Measurements from ENCODE around the gene DYSF.

Gene DYSF

DNA sequence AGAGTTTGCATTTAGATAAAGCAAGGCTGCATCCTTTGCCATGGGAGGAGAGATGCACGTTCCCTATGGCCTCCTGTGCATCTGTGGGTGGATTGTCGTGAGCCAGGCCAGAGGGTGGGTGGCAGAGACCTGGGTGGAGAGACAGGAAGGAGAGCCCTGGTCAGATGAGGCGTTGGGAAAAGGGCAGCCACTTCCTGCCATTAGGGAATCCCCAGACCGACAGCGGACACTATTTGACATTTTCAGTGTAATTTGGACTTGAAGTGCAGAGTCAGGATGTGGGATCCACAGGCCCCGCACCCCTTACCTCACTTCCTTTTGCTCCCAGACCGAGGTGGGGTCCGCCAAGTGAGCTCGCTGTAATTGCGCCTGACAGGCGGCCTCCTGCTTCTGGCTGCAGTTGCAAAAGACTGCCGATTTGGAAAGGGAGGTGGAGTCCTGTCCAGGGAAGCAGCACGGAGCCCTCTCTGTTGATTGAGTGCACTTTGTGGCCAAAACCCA lies 150.0 kb downstream of the DYSF start:
- H3K4me3 Mint-ChIP-seq, result no peak overlapping the region

DNA sequence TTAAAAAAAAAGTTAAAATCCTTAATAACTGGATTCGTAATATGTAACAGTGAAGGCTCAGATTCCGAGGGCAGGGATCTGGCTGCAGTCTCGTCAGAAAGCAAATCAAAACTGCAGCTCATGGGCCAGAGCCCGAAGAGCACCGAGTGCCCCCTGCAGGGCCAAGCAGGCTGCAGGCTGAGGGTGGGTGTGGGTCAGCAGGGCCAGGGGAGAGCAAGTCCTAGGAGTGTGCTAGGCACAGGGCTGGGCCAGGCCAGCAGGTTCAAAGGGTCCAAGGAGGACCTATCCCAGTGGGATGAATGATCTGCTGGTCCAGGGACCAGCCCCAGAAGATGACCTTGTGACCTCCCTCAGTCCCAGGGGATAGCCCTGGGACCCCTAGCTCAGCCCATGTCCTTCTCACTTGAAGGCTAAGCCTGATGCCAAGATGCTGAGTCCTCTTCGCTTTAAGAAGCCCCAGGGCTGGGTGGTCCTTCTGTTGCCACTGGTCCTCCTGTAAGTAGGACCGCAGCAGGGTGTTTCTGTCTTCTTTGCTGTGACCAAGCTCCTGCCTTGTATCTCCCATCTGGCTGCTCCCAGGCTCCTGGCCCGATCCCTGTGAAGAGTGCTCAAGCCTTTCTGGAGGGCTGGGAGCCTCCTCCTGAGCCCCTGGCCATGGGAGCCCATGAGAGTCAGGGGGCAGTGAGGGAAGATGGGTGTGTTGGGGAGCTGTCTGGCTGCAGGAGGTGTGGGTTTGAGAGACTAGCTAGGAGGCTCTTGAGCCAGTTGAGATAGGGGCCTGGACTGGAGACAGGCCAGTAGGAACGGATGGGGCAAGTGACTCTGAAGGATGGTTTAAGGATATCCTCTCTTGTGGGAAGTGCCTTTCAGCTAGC lies 150.7 kb downstream of the DYSF start:
- Mint-ChIP-seq H3K36me3 (ENCODE audit: low read depth) (no peaks in the 10 kb centered on the region), H3K4me3 (no peak overlapping the region), H3K4me1 (ENCODE audit: low read depth) (peaks cover 10% of the 10 kb centered on the region), H3K9me3 (no peaks in the 10 kb centered on the region), H3K27me3 (peaks cover 11% of the 10 kb centered on the region), H3K27ac (no peak overlapping the region)

More for the DNA sequence above, 150.0 kb downstream of the DYSF start:
- Mint-ChIP-seq H3K36me3 (ENCODE audit: low read depth) (no peaks in the 10 kb centered on the region), H3K4me1 (ENCODE audit: low read depth) (peaks cover 10% of the 10 kb centered on the region), H3K27ac (no peak overlapping the region), H3K9me3 (no peaks in the 10 kb centered on the region), H3K27me3 (peaks cover 11% of the 10 kb centered on the region)

DNA sequence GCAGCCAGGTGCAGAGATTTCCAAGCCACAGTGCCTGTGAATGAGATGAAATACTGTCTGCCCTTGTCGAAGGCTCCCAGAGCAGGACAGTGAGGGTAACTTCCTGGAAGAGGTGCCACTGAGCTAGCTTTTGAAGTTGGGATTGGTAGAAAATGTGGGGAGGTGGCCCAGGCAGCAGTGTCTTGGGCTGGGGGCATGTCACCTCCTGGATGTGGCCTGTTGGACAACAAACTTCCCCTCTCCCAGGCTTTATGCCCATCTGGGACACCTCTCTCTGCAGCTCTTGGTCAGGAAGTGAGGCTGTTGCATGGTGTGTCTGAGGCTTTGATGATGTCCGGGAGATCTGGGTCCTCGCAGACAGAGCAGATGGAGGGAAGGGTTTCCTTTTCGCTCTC lies 151.4 kb downstream of the DYSF start:
- Mint-ChIP-seq H3K27ac (no peak overlapping the region), H3K36me3 (ENCODE audit: low read depth) (no peaks in the 10 kb centered on the region), H3K9me3 (no peaks in the 10 kb centered on the region), H3K4me1 (ENCODE audit: low read depth) (peaks cover 10% of the 10 kb centered on the region), H3K4me3 (no peak overlapping the region), H3K27me3 (peaks cover 8% of the 10 kb centered on the region)

DNA sequence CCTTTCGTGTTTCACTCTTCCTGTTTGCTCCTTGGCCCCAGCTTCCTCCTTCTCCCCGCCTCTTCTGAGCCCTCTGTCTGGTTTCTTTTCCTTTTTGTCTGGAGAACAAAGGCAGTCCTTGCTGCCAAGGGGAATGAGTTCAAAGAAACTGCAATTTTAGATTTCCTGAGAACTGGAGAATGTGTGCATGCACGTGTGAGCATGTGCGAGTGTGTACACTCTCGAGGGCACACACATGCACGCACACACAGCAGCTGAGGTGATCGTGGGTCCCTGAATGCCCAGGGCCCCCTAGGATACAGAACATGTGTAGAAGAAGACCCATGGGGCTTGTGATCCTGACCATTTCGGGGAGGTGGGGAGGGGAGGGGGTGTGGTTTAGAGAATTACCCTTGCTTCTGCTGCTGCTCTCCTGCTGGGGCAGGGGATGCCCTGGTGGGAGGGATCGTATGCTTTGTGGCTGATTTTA lies 151.8 kb downstream of the DYSF start:
- Mint-ChIP-seq H3K27ac (no peak overlapping the region), H3K4me1 (ENCODE audit: low read depth) (peaks cover 10% of the 10 kb centered on the region), H3K9me3 (no peaks in the 10 kb centered on the region), H3K4me3 (no peak overlapping the region), H3K27me3 (peaks cover 8% of the 10 kb centered on the region), H3K36me3 (ENCODE audit: low read depth) (no peaks in the 10 kb centered on the region)

GRCh38 chr2:71605781-71606241 lies 152.4 kb downstream of the DYSF start:
- Mint-ChIP-seq H3K9me3 (no peaks in the 10 kb centered on the region), H3K4me1 (ENCODE audit: low read depth) (peaks cover 10% of the 10 kb centered on the region), H3K4me3 (no peak overlapping the region), H3K27ac (no peak overlapping the region), H3K36me3 (ENCODE audit: low read depth) (no peaks in the 10 kb centered on the region), H3K27me3 (peaks cover 8% of the 10 kb centered on the region)

- no peaks in the 10 kb centered on the region for H3K36me3 Mint-ChIP-seq (ENCODE audit: low read depth)
These were observed 152.9 kb downstream of the DYSF start for GRCh38 chr2:71606244-71606643.

DNA sequence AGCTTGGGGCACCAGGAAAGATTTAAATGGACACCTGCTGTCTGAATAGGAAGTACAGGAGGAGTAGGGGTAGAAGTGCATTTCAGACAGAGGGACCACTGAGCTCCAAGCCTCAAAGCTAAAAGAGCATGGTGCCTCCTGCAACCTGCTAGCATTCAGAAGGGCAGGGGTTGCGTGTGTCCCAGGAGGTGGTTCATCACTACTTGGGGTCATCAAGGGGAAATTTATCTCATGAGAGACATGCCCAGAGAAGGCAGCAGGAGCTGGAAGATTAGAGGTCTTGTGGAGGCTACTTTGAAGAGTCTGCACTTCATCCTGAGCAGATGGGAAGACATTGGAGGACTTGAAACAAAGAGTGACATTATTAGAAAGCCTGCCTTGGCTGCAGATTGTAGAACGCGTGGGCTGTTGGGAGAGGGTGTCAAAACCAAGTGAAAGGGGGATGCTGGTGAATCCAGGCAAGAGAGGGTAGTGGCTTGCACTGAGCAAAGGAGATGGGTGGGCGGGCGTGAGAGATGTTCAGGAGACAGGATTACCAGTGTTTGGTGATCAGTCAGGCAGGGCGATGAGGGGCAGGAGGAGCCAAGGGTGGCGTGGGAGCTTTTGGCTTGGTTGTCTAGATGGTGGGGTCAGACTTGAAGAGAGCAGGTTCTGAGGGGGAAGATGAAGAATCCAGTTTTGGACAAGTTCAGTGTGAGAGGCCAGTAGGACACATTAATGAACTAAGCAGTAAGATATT lies 154.0 kb downstream of the DYSF start:
- Mint-ChIP-seq H3K9me3 (no peaks in the 10 kb centered on the region), H3K36me3 (ENCODE audit: low read depth) (no peaks in the 10 kb centered on the region), H3K27me3 (peaks cover 8% of the 10 kb centered on the region), H3K27ac (no peak overlapping the region), H3K4me3 (no peak overlapping the region), H3K4me1 (ENCODE audit: low read depth) (peaks cover 10% of the 10 kb centered on the region)

More at GRCh38 chr2:71606244-71606643, 152.9 kb downstream of the DYSF start:
- Mint-ChIP-seq H3K27ac (no peak overlapping the region), H3K27me3 (peaks cover 8% of the 10 kb centered on the region), H3K9me3 (no peaks in the 10 kb centered on the region), H3K4me1 (ENCODE audit: low read depth) (peaks cover 10% of the 10 kb centered on the region), H3K4me3 (no peak overlapping the region)

GRCh38 chr2:71608034-71608433 lies 154.7 kb downstream of the DYSF start:
- H3K27ac Mint-ChIP-seq, result no peak overlapping the region
- peaks cover 8% of the 10 kb centered on the region for H3K27me3 Mint-ChIP-seq
- H3K9me3 Mint-ChIP-seq, result no peaks in the 10 kb centered on the region
- no peaks in the 10 kb centered on the region for H3K36me3 Mint-ChIP-seq (ENCODE audit: low read depth)
- no peak overlapping the region for H3K4me3 Mint-ChIP-seq
- peaks cover 8% of the 10 kb centered on the region for H3K4me1 Mint-ChIP-seq (ENCODE audit: low read depth)

DNA sequence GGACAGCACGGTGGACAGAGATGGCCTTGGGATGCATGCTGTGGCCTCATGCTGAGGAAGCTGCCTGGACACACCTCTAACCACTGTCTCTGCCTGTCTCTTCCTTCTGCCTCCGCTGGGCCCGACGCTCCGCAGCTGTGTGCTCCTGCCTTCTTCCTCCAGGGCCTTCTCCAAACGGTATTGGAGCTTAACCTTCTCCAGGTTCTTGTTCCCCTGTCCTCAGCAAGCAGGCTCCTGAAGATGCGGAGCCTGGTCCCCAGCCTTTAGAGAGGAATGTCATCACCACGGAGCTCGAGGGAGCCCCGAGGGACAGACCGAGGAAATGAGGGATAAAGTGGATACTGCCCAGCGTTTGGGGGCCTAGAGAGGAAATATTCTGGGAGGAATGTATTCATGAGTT lies 155.1 kb downstream of the DYSF start:
- peaks cover 5% of the 10 kb centered on the region for H3K4me1 Mint-ChIP-seq (ENCODE audit: low read depth)
- no peak overlapping the region for H3K4me3 Mint-ChIP-seq
- no peaks in the 10 kb centered on the region for H3K9me3 Mint-ChIP-seq
- no peaks in the 10 kb centered on the region for H3K36me3 Mint-ChIP-seq (ENCODE audit: low read depth)
- H3K27me3 Mint-ChIP-seq, result peaks cover 8% of the 10 kb centered on the region
- H3K27ac Mint-ChIP-seq, result no peak overlapping the region

- no peak overlapping the region for H3K27ac Mint-ChIP-seq
- peaks cover 8% of the 10 kb centered on the region for H3K27me3 Mint-ChIP-seq
- H3K4me3 Mint-ChIP-seq, result no peak overlapping the region
- no peaks in the 10 kb centered on the region for H3K9me3 Mint-ChIP-seq
- peaks cover 5% of the 10 kb centered on the region for H3K4me1 Mint-ChIP-seq (ENCODE audit: low read depth)
- H3K36me3 Mint-ChIP-seq (ENCODE audit: low read depth), result no peaks in the 10 kb centered on the region
These were observed 155.7 kb downstream of the DYSF start for GRCh38 chr2:71609029-71609428.

GRCh38 chr2:71609441-71609840 lies 156.1 kb downstream of the DYSF start:
- H3K27me3 Mint-ChIP-seq, result peaks cover 8% of the 10 kb centered on the region
- H3K4me3 Mint-ChIP-seq, result no peak overlapping the region
- no peak overlapping the region for H3K27ac Mint-ChIP-seq
- H3K4me1 Mint-ChIP-seq (ENCODE audit: low read depth), result peaks cover 5% of the 10 kb centered on the region
- no peaks in the 10 kb centered on the region for H3K36me3 Mint-ChIP-seq (ENCODE audit: low read depth)
- H3K9me3 Mint-ChIP-seq, result no peaks in the 10 kb centered on the region

DNA sequence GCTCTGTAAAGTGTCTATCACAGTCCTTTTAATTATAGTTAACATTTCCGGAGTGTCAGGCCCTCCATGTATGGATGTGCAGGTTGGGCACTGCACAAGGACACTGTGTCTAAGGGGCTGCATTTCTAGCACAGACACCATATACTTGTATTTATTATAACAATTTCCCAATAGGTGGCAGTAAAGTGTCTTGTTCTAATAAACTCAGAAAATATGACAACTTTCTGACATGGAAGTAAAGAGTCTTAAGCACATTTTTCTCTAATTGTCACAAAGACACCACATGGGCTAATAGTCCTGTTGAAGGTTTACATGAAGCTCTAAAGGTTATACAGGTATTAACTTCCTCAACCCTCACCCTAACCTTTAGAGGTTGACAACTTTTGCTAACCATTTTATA lies 156.6 kb downstream of the DYSF start:
- H3K36me3 Mint-ChIP-seq (ENCODE audit: low read depth), result no peaks in the 10 kb centered on the region
- no peak overlapping the region for H3K27ac Mint-ChIP-seq
- no peak overlapping the region for H3K4me3 Mint-ChIP-seq
- peaks cover 3% of the 10 kb centered on the region for H3K4me1 Mint-ChIP-seq (ENCODE audit: low read depth)
- H3K27me3 Mint-ChIP-seq, result peaks cover 3% of the 10 kb centered on the region
- H3K9me3 Mint-ChIP-seq, result no peaks in the 10 kb centered on the region

DNA sequence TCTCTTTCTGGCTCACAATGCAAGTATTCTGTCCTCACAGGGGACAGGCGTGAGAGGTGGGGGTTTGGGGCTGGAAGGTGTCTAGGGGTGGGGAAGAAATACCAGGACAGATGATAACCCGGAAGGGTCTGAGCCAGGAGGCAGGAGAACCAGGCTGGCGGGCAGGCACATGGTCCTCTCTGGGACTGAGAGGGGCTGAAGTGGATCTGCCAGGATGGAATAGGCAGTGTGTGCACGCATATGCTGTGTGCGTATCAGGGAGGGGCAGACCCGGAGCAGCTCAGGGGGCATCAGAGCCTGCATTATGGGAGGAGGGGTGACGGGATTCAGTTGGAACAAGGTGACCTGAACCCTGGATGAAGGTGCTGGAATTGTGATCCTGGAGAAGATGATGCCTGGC lies 157.3 kb downstream of the DYSF start:
- no peaks in the 10 kb centered on the region for H3K9me3 Mint-ChIP-seq
- no peaks in the 10 kb centered on the region for H3K27me3 Mint-ChIP-seq
- no peak overlapping the region for H3K4me3 Mint-ChIP-seq
- H3K27ac Mint-ChIP-seq, result no peak overlapping the region
- no peaks in the 10 kb centered on the region for H3K4me1 Mint-ChIP-seq (ENCODE audit: low read depth)
- no peaks in the 10 kb centered on the region for H3K36me3 Mint-ChIP-seq (ENCODE audit: low read depth)

DNA sequence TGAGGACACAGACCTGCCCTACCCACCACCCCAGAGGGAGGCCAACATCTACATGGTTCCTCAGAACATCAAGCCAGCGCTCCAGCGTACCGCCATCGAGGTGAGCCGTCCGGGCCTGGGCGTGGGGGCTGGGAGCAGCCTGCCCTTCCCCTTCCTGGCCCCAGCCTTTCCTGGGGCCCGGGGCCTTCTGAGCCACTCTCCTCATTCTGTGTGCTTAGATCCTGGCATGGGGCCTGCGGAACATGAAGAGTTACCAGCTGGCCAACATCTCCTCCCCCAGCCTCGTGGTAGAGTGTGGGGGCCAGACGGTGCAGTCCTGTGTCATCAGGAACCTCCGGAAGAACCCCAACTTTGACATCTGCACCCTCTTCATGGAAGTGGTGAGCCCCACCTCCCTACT lies 157.9 kb downstream of the DYSF start:
- Mint-ChIP-seq H3K27ac (no peak overlapping the region), H3K36me3 (ENCODE audit: low read depth) (no peaks in the 10 kb centered on the region), H3K4me3 (no peak overlapping the region)

More for the DNA sequence above, 157.9 kb downstream of the DYSF start:
- no peaks in the 10 kb centered on the region for H3K4me1 Mint-ChIP-seq (ENCODE audit: low read depth)
- no peaks in the 10 kb centered on the region for H3K9me3 Mint-ChIP-seq
- H3K27me3 Mint-ChIP-seq, result no peaks in the 10 kb centered on the region
